ENCODE results near the gene LIPI. TPM values are rescaled to one million over a fixed set of nuclear protein-coding genes. Genes with fewer than 3 reads are reported as not detected.

The LIPI gene
- total RNA-seq, 4 donors from 2014 or later, result not detected

DNA sequence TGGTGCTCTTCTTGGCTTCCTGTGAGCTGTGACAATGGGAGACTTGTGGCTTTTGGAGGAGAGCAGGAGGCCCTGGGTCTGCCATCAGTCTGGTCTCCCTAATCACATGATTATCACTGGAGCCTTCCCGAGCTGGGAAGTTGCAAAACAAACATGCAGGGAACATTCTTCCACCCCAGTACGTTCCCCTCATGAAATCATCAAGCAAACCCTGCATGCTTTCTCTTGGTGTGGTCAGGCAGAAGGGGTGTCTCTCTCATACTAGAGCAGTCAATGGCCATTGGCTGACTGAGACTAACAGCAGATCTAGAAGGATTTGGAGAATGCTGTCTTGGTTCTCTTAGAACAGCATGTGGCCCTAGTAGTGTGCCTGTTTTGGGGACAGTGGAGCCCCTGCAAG is 111.2 kb downstream of the LIPI start:
- intact Hi-C loops (cut with DNase I), result no loop called here
- no peaks in the 10 kb centered on the region for H3K4me1 ChIP-seq
- H3K27me3 ChIP-seq, result no peaks in the 10 kb centered on the region
- no peak overlapping the region for H3K4me3 ChIP-seq
- no peaks in the 10 kb centered on the region for H3K9me3 ChIP-seq
- H3K27ac ChIP-seq, result no peak overlapping the region
- H3K36me3 ChIP-seq, result no peaks in the 10 kb centered on the region
- WGBS, 2 donors, result 67 to 73% methylated on average over 1 to 2 of the region's 2 CpGs
- TF ChIP-seq, protein P1, sequence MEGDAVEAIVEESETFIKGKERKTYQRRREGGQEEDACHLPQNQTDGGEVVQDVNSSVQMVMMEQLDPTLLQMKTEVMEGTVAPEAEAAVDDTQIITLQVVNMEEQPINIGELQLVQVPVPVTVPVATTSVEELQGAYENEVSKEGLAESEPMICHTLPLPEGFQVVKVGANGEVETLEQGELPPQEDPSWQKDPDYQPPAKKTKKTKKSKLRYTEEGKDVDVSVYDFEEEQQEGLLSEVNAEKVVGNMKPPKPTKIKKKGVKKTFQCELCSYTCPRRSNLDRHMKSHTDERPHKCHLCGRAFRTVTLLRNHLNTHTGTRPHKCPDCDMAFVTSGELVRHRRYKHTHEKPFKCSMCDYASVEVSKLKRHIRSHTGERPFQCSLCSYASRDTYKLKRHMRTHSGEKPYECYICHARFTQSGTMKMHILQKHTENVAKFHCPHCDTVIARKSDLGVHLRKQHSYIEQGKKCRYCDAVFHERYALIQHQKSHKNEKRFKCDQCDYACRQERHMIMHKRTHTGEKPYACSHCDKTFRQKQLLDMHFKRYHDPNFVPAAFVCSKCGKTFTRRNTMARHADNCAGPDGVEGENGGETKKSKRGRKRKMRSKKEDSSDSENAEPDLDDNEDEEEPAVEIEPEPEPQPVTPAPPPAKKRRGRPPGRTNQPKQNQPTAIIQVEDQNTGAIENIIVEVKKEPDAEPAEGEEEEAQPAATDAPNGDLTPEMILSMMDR (IDR thresholded peaks at IDR 0.05), result no peak
- no peak for TF ChIP-seq POLR2A (IDR thresholded peaks at IDR 0.05)
- DNase-seq, result no peak

DNA sequence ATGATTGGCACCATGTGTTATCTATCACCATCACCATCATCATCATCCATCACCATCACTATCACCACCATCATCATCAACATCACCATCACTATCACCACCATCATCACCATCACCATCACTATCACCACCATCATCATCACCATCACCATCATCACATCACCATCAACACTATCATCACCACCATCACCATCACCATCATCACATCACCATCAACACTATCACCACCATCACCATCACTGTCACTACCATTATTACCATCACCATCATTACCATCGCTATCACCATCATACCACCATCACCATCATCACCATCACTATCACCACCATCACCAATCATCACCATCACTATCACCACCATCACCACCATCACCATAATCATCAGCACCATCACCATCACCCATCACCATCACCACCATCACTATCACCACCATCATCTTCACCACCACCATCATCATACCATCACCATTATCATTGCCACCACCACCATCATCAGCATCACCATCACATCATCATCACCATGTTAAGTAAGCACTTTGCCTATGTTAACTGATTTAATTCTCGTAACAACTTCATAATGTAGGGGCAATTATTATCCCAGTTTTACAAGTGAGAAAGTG is 112.8 kb downstream of the LIPI start:
- peaks cover 0 to 3% (median 0%) of the 10 kb centered on the region in 3 donors for H3K36me3 ChIP-seq
- no peaks in the 10 kb centered on the region for H3K4me1 ChIP-seq
- DNase-seq, result no peak
- 90 to 95% methylated on average over 2 of the region's 2 CpGs for WGBS, 2 donors
- H3K27ac ChIP-seq, result no peak overlapping the region
- no peaks in the 10 kb centered on the region for H3K9me3 ChIP-seq
- intact Hi-C loops (cut with DNase I), result no loop called here
- no peaks in the 10 kb centered on the region for H3K27me3 ChIP-seq
- TF ChIP-seq POLR2A (IDR thresholded peaks at IDR 0.05), result no peak
- TF ChIP-seq, protein P1 (IDR thresholded peaks at IDR 0.05), result no peak
- H3K4me3 ChIP-seq, result no peak overlapping the region

DNA sequence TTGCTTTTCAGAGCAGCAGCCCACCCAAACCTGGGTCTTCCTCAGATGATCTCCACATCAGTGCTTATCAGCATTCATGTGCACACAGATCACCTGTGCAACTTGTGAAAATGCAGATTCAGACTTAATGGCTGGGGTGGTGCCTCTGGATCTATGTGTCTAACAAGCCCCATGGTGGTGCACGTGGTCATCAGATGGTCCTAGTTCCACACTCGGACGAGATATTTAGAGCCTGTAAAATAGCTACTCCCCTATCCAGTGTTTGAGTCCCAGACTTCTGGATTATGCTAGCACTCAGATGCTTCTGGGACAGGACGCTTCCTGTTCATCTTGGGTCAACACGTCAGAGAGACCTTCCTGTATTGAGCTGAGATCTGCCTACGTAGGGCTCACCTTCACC is 114.2 kb downstream of the LIPI start:
- Histone ChIP-seq H3K4me3 (no peak overlapping the region), H3K27ac (no peak overlapping the region), H3K4me1 (no peaks in the 10 kb centered on the region), H3K36me3 (peaks cover 0 to 15% (median 0%) of the 10 kb centered on the region in 3 donors), H3K27me3 (no peaks in the 10 kb centered on the region), H3K9me3 (no peaks in the 10 kb centered on the region)
- 100% methylated on average over 6 of the region's 6 CpGs for WGBS, 2 donors
- DNase-seq, result no peak
- TF ChIP-seq, protein P1 (IDR thresholded peaks at IDR 0.05), result no peak
- TF ChIP-seq POLR2A (IDR thresholded peaks at IDR 0.05), result no peak
- intact Hi-C loops (cut with DNase I), result no loop called here

- TF ChIP-seq, protein P1 (IDR thresholded peaks at IDR 0.05), result no peak
- TF ChIP-seq POLR2A (IDR thresholded peaks at IDR 0.05), result no peak
- no peak for DNase-seq
Observed at GRCh38 chr21:14096172-14096571, 114.6 kb downstream of the LIPI start.

DNA sequence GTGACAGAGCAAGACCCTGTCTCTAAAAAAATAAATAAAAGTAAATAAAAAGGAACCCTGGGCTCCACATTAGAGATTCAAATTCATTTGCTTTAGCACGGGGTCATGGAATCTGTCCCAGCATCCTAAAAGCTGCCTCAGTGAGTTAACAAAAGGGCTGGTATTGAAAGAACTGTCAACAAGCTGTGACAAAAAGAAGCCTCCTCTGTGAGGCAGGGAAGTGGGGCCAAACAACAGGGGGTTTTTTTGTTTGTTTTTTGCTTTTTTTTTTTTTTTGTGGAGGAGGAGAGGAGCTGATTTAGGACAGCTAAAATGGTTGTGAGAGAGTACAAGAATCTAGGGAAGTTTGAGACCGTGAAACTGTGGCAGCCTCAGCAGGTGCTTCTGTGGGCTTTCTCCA is 115.7 kb downstream of the LIPI start:
- H3K27ac ChIP-seq, result no peak overlapping the region
- peaks cover 0 to 15% (median 0%) of the 10 kb centered on the region in 3 donors for H3K36me3 ChIP-seq
- H3K27me3 ChIP-seq, result no peaks in the 10 kb centered on the region
- intact Hi-C loops (cut with DNase I), result no loop called here
- H3K4me3 ChIP-seq, result no peak overlapping the region
- WGBS, 2 donors, result 69 to 97% methylated on average over 2 of the region's 2 CpGs
- H3K4me1 ChIP-seq, result no peaks in the 10 kb centered on the region
- no peaks in the 10 kb centered on the region for H3K9me3 ChIP-seq
- TF ChIP-seq POLR2A (IDR thresholded peaks at IDR 0.05), result no peak
- no peak for DNase-seq

More at GRCh38 chr21:14096172-14096571, 114.6 kb downstream of the LIPI start:
- WGBS, 2 donors, result 71 to 82% methylated on average over 4 of the region's 4 CpGs
- Histone ChIP-seq H3K4me3 (no peak overlapping the region), H3K9me3 (no peaks in the 10 kb centered on the region), H3K27ac (no peak overlapping the region), H3K4me1 (no peaks in the 10 kb centered on the region), H3K27me3 (no peaks in the 10 kb centered on the region), H3K36me3 (peaks cover 0 to 15% (median 0%) of the 10 kb centered on the region in 3 donors)
- intact Hi-C loops (cut with DNase I), result no loop called here
